ENCODE measurements around the gene NEK2. TPM values are rescaled to one million over a fixed set of nuclear protein-coding genes. Genes with fewer than 3 reads are reported as not detected.

NEK2 gene
- total RNA-seq, 1 experiment from 2014 or later: 50.2 TPM

DNA sequence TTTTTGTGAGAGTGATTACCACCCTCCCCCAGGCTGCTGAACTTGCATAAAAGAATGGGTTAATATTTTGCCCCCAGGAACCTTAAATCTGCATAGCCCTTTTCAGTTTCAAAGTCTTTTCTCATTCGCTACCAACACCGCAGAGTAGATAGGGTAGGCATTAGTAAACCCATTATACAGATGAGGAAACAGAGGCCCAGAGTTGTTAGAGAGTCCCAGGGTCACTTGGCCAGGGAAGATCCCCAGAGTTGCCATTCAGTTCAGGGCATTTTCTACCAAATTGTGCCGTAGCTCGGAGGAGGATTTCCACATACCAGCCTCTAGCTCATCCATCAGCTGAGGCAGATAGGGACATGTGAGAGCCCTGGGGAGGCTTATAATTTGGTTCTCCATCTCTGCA, 40.5 kb downstream of the NEK2 start:
- H3K9ac ChIP-seq (ENCODE audit: low read length): no peak overlapping the region
- H3K36me3 ChIP-seq (ENCODE audit: control insufficient read depth in 1 of 2, insufficient read depth in 2 of 2, low read length in 2 of 2): no peaks in the 10 kb centered on the region
- peaks cover 9 to 33% of the 10 kb centered on the region in 2 experiments; a peak in 3 of 4 replicates for H3K4me1 ChIP-seq (ENCODE audit: control insufficient read depth in 1 of 2, insufficient read depth in 2 of 2, low read length in 2 of 2)
- no peak overlapping the region for H3K27ac ChIP-seq (ENCODE audit: low read depth, low read length)
- CTCF ChIA-PET: no interaction called here
- BruUV-seq (replicated peaks): no TSS peak
- no peaks in the 10 kb centered on the region for H3K27me3 ChIP-seq (ENCODE audit: insufficient read depth, low read length)
- POLR2A ChIA-PET: interaction anchor here (0.9 kb wide), 1 partner anchor 8 kb away, joined by 3 read pairs; no protein-coding TSS in a partner anchor
- no peak overlapping the region for H3K4me2 ChIP-seq (ENCODE audit: low read length)
- ATAC-seq: no peak
- H3K79me2 ChIP-seq (ENCODE audit: insufficient read depth, low read length): no peaks in the 10 kb centered on the region
- no peaks in the 10 kb centered on the region for H3K9me2 ChIP-seq (ENCODE audit: insufficient read depth)
- intact Hi-C loops (cut with micrococcal nuclease): no loop called here
- TF ChIP-seq EZH2 (IDR thresholded peaks at IDR 0.05) (no peak), ZBTB33 (IDR thresholded peaks at IDR 0.05; ENCODE audit: extremely low read depth, insufficient replicate concordance, low read length) (no peak), POLR2A (IDR thresholded peaks at IDR 0.05; ENCODE audit: borderline replicate concordance, extremely low read depth, insufficient read depth, insufficient read length) (no peak), POLR2AphosphoS5 (IDR thresholded peaks at IDR 0.05; ENCODE audit: low read depth, low read length) (no peak)
- no peaks in the 10 kb centered on the region for H3K9me3 ChIP-seq (ENCODE audit: control insufficient read depth in 1 of 2, insufficient read depth in 1 of 2, low read depth in 1 of 2, low read length in 2 of 2)
- no peak overlapping the region for H3K4me3 ChIP-seq (replicated peaks in 1 of 2; ENCODE audit: low read depth in 1 of 2, low read length in 2 of 2)
- no peak overlapping the region for H2AFZ ChIP-seq (ENCODE audit: low read depth, low read length, poor library complexity, severe bottlenecking)
- RAD21 ChIA-PET (ENCODE audit: low non-redundant PET in 1 of 2, low total read pairs in 2 of 2, uncharacterized antibody in 2 of 2, unreplicated experiment in 2 of 2): no interaction called here
- no peaks in the 10 kb centered on the region for H4K20me1 ChIP-seq (ENCODE audit: insufficient read depth)
- no peak for DNase-seq (ENCODE audit: low read depth, low spot score)

DNA sequence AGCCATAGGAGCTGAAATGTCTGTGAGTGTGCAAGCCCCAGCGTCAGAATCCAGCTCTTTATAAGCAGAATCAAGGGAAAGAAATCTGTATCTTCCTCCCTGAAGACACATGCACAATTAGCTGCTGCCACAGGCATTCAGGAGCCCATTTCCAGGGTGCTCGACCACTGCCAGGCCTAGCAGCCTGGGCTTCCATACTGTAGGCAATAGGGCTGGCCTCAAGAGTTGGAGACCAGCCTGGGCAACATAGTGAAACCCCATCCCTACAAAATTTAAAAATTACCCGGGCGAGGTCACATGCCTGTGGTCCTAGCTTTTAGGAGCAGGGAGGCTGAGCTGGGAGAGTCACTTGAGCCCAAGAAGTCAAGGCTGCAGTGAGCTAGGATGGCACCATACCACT, 41.0 kb downstream of the NEK2 start:
- Histone ChIP-seq H3K4me1 (ENCODE audit: control insufficient read depth in 1 of 2, insufficient read depth in 2 of 2, low read length in 2 of 2) (peaks cover 9 to 29% of the 10 kb centered on the region in 2 experiments; a peak in 3 of 4 replicates), H3K27me3 (ENCODE audit: insufficient read depth, low read length) (no peaks in the 10 kb centered on the region), H3K79me2 (ENCODE audit: insufficient read depth, low read length) (no peaks in the 10 kb centered on the region), H3K4me3 (replicated peaks in 1 of 2; ENCODE audit: low read depth in 1 of 2, low read length in 2 of 2) (no peak overlapping the region), H3K36me3 (ENCODE audit: control insufficient read depth in 1 of 2, insufficient read depth in 2 of 2, low read length in 2 of 2) (no peaks in the 10 kb centered on the region), H2AFZ (ENCODE audit: low read depth, low read length, poor library complexity, severe bottlenecking) (no peak overlapping the region), H4K20me1 (ENCODE audit: insufficient read depth) (no peaks in the 10 kb centered on the region), H3K9me3 (ENCODE audit: control insufficient read depth in 1 of 2, insufficient read depth in 1 of 2, low read depth in 1 of 2, low read length in 2 of 2) (no peaks in the 10 kb centered on the region), H3K27ac (ENCODE audit: low read depth, low read length) (no peak overlapping the region), H3K9ac (ENCODE audit: low read length) (no peak overlapping the region), H3K4me2 (ENCODE audit: low read length) (no peak overlapping the region), H3K9me2 (ENCODE audit: insufficient read depth) (no peaks in the 10 kb centered on the region)
- ChIA-PET RAD21 (ENCODE audit: low non-redundant PET in 1 of 2, low total read pairs in 2 of 2, uncharacterized antibody in 2 of 2, unreplicated experiment in 2 of 2) (no interaction called here), POLR2A (interaction anchor here (0.9 kb wide), 1 partner anchor 9 kb away, joined by 3 read pairs; no protein-coding TSS in a partner anchor), CTCF (no interaction called here)
- ATAC-seq (no peak), DNase-seq (ENCODE audit: low read depth, low spot score) (no peak)
- no TSS peak for BruUV-seq (replicated peaks)
- TF ChIP-seq ZFX (IDR thresholded peaks at IDR 0.05) (no peak), EZH2 (IDR thresholded peaks at IDR 0.05) (no peak), SRF (IDR thresholded peaks at IDR 0.05; ENCODE audit: low read depth) (no peak), ATF3 (IDR thresholded peaks at IDR 0.05) (no peak), POLR2AphosphoS5 (IDR thresholded peaks at IDR 0.05; ENCODE audit: low read depth, low read length) (no peak), YY1 (IDR thresholded peaks at IDR 0.05; ENCODE audit: extremely low read depth, insufficient replicate concordance, low read depth, low read length) (no peak), POLR2A (IDR thresholded peaks at IDR 0.05; ENCODE audit: borderline replicate concordance, extremely low read depth, insufficient read depth, insufficient read length) (no peak), CTCF (IDR thresholded peaks at IDR 0.05 in 2 of 3, conservative IDR thresholded peaks at IDR 0.05 in 1 of 3; ENCODE audit: borderline replicate concordance in 1 of 3, insufficient read depth in 1 of 3, low read depth in 2 of 3, low read length in 2 of 3) (no peak), RAD21 (IDR thresholded peaks at IDR 0.05; ENCODE audit: low read depth) (no peak), ZNF274 (IDR thresholded peaks at IDR 0.05; ENCODE audit: low read depth, low read length) (no peak), CBX3 (IDR thresholded peaks at IDR 0.05; ENCODE audit: low read depth) (no peak), FOSL1 (IDR thresholded peaks at IDR 0.05; ENCODE audit: low read depth) (no peak), TCF7L2 (IDR thresholded peaks at IDR 0.05; ENCODE audit: borderline replicate concordance, extremely low read depth, insufficient read depth, insufficient read length) (no peak), CEBPB (IDR thresholded peaks at IDR 0.05; ENCODE audit: low read depth) (no peak)
- TF ChIP-seq, protein P1, sequence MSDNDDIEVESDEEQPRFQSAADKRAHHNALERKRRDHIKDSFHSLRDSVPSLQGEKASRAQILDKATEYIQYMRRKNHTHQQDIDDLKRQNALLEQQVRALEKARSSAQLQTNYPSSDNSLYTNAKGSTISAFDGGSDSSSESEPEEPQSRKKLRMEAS (IDR thresholded peaks at IDR 0.05): no peak
- intact Hi-C loops (cut with micrococcal nuclease): no loop called here
